ENCODE measurements around the gene TERF2IP. TPM values are rescaled to one million over a fixed set of nuclear protein-coding genes. Genes with fewer than 3 reads are reported as not detected.

TERF2IP gene
- total and polyA plus RNA-seq, 2 of the 13 experiments (the other 11 are each of a cell fraction or from before 2014, with no cell fraction given): 26.4 to 50.2 TPM

DNA sequence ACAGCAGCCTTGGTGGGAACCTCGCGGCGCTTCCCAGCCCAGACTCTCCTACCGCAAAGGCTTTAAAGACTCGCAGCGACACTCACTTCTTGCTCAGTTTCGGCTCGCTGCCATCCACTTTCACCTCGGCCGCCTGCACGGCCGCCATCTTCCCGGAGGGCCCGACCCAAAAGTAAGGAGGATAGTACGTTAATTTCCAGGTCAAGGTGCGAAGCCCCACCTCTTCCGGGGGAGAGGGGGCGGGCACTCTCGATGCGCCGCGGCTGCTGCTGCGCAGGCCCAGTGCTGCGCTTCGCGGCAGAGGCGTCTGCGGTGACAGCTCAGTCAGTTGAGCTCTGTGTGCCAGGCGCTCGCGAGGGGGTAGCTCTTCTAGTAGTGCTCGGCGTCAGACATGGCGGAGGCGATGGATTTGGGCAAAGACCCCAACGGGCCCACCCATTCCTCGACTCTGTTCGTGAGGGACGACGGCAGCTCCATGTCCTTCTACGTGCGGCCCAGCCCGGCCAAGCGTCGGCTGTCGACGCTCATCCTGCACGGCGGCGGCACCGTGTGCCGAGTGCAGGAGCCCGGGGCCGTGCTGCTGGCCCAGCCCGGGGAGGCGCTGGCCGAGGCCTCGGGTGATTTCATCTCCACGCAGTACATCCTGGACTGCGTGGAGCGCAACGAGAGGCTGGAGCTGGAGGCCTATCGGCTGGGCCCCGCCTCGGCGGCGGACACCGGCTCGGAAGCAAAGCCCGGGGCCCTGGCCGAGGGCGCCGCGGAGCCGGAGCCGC is at the start of gene TERF2IP, which contains the start of gene KARS1 (continued):
- TF ChIP-seq, protein P1, sequence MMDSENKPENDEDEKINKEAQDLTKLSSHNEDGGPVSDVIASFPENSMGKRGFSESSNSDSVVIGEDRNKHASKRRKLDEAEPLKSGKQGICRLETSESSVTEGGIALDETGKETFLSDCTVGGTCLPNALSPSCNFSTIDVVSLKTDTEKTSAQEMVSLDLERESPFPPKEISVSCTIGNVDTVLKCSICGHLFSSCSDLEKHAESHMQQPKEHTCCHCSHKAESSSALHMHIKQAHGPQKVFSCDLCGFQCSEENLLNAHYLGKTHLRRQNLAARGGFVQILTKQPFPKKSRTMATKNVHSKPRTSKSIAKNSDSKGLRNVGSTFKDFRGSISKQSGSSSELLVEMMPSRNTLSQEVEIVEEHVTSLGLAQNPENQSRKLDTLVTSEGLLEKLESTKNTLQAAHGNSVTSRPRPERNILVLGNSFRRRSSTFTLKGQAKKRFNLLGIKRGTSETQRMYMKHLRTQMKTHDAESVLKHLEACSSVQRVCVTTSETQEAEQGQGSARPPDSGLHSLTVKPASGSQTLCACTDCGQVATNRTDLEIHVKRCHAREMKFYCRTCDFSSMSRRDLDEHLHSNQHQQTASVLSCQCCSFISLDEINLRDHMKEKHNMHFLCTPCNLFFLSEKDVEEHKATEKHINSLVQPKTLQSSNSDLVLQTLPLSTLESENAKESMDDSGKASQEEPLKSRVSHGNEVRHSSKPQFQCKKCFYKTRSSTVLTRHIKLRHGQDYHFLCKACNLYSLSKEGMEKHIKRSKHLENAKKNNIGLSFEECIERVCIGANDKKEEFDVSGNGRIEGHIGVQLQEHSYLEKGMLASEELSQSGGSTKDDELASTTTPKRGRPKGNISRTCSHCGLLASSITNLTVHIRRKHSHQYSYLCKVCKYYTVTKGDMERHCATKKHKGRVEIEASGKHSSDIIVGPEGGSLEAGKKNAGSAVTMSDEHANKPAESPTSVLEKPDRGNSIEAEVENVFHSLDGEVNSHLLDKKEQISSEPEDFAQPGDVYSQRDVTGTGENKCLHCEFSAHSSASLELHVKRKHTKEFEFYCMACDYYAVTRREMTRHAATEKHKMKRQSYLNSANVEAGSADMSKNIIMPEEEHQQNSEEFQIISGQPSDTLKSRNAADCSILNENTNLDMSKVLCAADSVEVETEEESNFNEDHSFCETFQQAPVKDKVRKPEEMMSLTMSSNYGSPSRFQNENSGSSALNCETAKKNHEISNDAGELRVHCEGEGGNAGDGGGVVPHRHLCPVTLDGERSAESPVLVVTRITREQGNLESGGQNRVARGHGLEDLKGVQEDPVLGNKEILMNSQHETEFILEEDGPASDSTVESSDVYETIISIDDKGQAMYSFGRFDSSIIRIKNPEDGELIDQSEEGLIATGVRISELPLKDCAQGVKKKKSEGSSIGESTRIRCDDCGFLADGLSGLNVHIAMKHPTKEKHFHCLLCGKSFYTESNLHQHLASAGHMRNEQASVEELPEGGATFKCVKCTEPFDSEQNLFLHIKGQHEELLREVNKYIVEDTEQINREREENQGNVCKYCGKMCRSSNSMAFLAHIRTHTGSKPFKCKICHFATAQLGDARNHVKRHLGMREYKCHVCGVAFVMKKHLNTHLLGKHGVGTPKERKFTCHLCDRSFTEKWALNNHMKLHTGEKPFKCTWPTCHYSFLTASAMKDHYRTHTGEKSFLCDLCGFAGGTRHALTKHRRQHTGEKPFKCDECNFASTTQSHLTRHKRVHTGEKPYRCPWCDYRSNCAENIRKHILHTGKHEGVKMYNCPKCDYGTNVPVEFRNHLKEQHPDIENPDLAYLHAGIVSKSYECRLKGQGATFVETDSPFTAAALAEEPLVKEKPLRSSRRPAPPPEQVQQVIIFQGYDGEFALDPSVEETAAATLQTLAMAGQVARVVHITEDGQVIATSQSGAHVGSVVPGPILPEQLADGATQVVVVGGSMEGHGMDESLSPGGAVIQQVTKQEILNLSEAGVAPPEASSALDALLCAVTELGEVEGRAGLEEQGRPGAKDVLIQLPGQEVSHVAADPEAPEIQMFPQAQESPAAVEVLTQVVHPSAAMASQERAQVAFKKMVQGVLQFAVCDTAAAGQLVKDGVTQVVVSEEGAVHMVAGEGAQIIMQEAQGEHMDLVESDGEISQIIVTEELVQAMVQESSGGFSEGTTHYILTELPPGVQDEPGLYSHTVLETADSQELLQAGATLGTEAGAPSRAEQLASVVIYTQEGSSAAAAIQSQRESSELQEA (CRISPR knock-in tag; IDR thresholded peaks at IDR 0.05; ENCODE audit: not compliant biosample characterization): peak; percentile 45
- TF ChIP-seq TP53 (CRISPR knock-in tag; conservative IDR thresholded peaks at IDR 0.05) (no peak), ADNP (CRISPR knock-in tag; IDR thresholded peaks at IDR 0.05) (no peak), ZMYM3 (CRISPR knock-in tag; IDR thresholded peaks at IDR 0.05) (no peak), ZNF367 (CRISPR knock-in tag; IDR thresholded peaks at IDR 0.05; ENCODE audit: borderline replicate concordance) (peak; percentile 18; the same call in 1 of the 2 replicates), FOXK2 (IDR thresholded peaks at IDR 0.05) (no peak), ZNF577 (CRISPR knock-in tag; IDR thresholded peaks at IDR 0.05; ENCODE audit: borderline replicate concordance, low read depth) (no peak), ZNF253 (CRISPR knock-in tag; IDR thresholded peaks at IDR 0.05; ENCODE audit: borderline replicate concordance) (0 out of 2 replicates have a peak, but pooled peaks have one; percentile 48), ZNF749 (CRISPR knock-in tag; IDR thresholded peaks at IDR 0.05; ENCODE audit: borderline replicate concordance) (peak; percentile 85; the same call in 1 of the 2 replicates), ZNF766 (CRISPR knock-in tag; IDR thresholded peaks at IDR 0.05; ENCODE audit: borderline replicate concordance) (peak; percentile 93), FLYWCH1 (CRISPR knock-in tag; IDR thresholded peaks at IDR 0.05) (peak; percentile 71; the same call in 1 of the 2 replicates), ZNF138 (CRISPR knock-in tag; IDR thresholded peaks at IDR 0.05; ENCODE audit: low read depth) (0 out of 2 replicates have a peak, but pooled peaks have one; percentile 31), ZBTB42 (CRISPR knock-in tag; IDR thresholded peaks at IDR 0.05) (peak; percentile 96), ZNF549 (CRISPR knock-in tag; IDR thresholded peaks at IDR 0.05) (0 out of 2 replicates have a peak, but pooled peaks have one; percentile 13), MIER2 (CRISPR knock-in tag; IDR thresholded peaks at IDR 0.05) (no peak), ARNT (IDR thresholded peaks at IDR 0.05) (no peak), MXD4 (CRISPR knock-in tag; IDR thresholded peaks at IDR 0.05) (peak; percentile 90)
- TF ChIP-seq, protein P2, sequence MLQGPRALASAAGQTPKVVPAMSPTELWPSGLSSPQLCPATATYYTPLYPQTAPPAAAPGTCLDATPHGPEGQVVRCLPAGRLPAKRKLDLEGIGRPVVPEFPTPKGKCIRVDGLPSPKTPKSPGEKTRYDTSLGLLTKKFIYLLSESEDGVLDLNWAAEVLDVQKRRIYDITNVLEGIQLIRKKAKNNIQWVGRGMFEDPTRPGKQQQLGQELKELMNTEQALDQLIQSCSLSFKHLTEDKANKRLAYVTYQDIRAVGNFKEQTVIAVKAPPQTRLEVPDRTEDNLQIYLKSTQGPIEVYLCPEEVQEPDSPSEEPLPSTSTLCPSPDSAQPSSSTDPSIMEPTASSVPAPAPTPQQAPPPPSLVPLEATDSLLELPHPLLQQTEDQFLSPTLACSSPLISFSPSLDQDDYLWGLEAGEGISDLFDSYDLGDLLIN (CRISPR knock-in tag; IDR thresholded peaks at IDR 0.05; ENCODE audit: borderline replicate concordance): peak; percentile 12; the same call in 1 of the 2 replicates
- TF ChIP-seq, protein P3, sequence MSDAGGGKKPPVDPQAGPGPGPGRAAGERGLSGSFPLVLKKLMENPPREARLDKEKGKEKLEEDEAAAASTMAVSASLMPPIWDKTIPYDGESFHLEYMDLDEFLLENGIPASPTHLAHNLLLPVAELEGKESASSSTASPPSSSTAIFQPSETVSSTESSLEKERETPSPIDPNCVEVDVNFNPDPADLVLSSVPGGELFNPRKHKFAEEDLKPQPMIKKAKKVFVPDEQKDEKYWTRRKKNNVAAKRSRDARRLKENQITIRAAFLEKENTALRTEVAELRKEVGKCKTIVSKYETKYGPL (CRISPR knock-in tag; IDR thresholded peaks at IDR 0.05): no peak; the same call in 1 of the 2 replicates

Data from HepG2 (cell line).